AG09309 (cell line): ENCODE data around the gene PLEKHG5.

Experiments
- DNase-seq: peaks from one replicate; pipeline ENCODE4 v3.0.0-alpha.2; 2010; ENCODE audit warnings: low read depth
- H3K4me3 ChIP-seq: 2 replicates; pipeline ENCODE4 v1.5.1; 2011; ENCODE audit warnings: mild to moderate bottlenecking, low read depth, low read length, moderate library complexity; ENCODE audit not compliant: control insufficient read depth
- TF ChIP-seq, protein P1 (sequence below): IDR thresholded peaks from 2 replicates; pipeline ENCODE4 v1.5.1; 2011; ENCODE audit warnings: mild to moderate bottlenecking, low read depth, low read length, inconsistent platforms; ENCODE audit not compliant: insufficient read depth, control insufficient read depth; ENCODE audit errors: missing control alignments

The PLEKHG5 gene

DNA sequence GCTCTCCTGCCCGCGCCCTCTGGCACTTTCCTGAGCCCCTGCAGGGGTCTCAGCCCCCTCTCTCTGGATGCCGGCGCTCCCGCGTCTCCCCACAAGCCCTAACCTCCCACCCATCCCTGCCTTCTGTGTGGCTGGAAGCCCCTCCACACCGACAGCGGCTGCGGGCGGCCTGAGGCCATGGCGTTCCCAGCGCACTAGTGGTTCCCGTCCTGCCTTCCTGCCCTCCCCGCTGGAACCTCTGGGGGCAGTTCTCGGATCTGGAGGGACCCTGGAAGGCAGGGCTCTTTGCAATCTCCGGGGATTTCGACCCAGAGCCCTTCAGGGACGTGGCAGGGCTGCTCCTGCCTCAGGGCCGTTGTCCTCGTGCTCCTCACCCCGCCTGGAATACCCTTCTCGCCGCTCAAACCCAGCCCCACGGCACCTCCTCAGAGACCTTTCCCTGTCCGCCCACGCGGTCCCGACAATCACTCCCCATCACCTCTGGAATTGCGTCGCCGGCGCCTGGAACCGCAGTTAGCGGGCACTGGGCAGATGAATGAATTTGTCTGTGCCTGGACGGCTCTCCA lies 67.4 kb downstream of the PLEKHG5 start:
- TF ChIP-seq, protein P1, sequence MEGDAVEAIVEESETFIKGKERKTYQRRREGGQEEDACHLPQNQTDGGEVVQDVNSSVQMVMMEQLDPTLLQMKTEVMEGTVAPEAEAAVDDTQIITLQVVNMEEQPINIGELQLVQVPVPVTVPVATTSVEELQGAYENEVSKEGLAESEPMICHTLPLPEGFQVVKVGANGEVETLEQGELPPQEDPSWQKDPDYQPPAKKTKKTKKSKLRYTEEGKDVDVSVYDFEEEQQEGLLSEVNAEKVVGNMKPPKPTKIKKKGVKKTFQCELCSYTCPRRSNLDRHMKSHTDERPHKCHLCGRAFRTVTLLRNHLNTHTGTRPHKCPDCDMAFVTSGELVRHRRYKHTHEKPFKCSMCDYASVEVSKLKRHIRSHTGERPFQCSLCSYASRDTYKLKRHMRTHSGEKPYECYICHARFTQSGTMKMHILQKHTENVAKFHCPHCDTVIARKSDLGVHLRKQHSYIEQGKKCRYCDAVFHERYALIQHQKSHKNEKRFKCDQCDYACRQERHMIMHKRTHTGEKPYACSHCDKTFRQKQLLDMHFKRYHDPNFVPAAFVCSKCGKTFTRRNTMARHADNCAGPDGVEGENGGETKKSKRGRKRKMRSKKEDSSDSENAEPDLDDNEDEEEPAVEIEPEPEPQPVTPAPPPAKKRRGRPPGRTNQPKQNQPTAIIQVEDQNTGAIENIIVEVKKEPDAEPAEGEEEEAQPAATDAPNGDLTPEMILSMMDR: no peak
- no peak for DNase-seq
- no peak overlapping the region for H3K4me3 ChIP-seq

DNA sequence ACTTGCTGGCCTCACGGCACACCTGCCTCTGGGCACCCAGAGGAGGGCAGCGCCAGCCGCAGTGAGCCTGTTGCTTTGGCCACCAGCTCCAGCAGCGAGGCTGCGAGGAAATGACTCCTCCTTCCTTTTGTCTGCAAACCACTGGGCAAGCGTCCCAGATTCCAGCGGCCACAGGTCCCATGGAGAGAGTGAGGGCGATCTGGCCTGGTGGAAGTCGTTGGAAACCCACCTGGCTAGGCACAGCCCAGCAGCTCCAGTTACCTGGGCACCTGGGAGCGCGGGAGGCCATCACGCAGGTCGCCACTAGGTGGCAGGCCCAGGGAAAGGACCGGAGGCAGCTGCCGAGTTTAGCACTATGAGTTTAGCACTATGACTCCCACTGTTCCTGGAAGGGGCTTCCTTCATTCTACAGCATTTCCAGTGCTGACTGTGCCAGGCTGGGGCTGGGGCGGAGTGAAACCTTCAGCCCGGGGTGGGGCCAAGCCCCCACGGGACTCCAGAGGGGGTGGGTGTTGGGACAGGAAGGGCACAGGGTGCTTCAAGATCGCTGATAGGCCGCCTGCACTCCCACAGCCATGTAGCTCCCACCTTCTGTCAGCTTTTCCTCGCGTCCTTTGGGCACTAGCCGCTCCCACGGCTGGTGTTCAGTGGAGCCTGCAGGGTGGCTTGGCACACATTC lies 68.0 kb downstream of the PLEKHG5 start:
- TF ChIP-seq, protein P1: peak; percentile 59
- DNase-seq: no peak
- no peak overlapping the region for H3K4me3 ChIP-seq

DNA sequence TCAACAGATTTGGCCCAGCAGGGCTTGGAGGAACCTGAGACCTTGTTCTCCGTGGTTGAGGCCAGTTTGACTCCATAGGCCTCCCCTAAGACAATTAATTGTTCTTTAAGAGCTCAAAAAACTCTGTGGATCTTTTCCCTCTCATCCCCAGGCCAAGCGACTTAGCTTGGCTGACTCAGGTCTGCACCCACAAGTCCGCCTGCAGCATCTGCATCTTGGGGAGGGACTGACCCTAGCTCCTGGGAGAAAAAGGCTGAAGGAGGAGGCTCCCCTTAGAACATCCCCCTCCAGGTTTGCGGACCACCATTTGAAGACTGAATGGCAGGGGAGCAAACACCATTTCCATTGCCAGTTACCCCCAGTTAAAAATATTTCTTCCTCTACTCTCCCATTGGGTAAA lies 70.2 kb downstream of the PLEKHG5 start:
- no peak overlapping the region for H3K4me3 ChIP-seq
- no peak for DNase-seq
- TF ChIP-seq, protein P1: no peak

DNA sequence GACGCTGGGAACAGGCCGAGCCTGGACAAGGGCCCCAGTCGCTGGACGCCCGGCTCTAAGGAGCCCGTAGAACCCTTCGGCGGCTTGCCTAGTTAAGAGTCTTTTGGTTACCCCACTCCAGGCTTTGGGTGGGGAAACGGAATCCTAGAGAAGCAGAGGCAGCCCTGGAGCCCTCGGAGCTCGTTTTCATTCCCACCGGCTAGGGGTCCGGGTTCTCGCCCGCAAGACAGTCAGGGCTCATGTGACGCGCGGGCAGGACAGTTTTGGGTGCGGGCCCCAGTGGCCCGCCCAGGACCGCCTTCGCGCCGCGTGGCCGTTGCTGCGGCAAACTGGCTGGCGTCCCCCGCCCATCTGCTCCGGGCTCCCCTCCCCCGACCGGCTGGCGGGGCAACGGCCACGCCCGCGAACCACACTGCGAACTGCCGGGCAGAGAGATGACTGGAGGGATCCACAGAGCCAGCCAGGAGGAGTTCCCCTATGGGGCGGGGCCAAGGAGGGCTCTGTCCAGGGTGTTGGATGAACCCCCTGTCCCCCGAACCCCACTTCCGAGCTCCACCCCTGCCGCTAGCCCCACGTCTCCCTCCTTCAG lies 70.9 kb downstream of the PLEKHG5 start:
- TF ChIP-seq, protein P1: no peak
- DNase-seq: no peak
- no peak overlapping the region for H3K4me3 ChIP-seq

DNA sequence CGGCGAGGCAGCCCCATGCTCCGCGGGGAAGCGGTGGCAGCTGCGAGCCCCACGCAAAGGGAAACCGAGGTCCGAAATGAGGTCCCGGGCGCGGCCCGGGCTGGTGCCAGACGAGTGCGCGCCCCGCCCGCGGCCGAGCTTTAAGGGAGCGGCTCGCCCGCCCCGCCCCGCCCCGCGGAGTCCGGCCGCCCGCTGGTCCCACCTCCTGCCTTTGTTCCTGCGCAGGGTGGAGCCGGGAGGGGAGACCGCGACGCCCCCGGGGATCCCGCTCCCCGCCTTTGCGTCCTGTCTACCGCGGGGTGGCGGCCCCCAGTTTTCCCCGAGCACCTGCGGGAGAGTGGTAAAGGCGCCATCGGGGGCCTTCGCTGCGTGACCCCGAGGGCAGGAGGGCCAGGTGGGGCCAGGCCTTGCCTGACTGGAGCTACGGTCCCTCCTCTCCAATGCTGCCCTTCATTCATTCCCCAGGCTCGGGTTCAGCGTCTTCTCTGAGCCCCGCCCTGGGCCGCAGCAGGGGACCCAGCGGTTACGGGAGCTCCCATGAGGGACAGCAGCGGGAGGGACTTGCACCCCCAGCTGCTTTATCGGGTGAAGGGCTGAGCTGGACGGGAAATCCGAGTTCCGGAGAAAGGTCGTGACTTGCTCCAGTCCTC lies 71.5 kb downstream of the PLEKHG5 start, which contains the start of gene HES2:
TSS of gene HES2 (minus strand) at position 116 of the 650 bp plus-strand sequence. CDS start at position 17, 99 bp downstream.
- H3K4me3 ChIP-seq: peak within 1 kb of the TSS; percentile 11
- TF ChIP-seq, protein P1: no peak
- no peak for DNase-seq

DNA sequence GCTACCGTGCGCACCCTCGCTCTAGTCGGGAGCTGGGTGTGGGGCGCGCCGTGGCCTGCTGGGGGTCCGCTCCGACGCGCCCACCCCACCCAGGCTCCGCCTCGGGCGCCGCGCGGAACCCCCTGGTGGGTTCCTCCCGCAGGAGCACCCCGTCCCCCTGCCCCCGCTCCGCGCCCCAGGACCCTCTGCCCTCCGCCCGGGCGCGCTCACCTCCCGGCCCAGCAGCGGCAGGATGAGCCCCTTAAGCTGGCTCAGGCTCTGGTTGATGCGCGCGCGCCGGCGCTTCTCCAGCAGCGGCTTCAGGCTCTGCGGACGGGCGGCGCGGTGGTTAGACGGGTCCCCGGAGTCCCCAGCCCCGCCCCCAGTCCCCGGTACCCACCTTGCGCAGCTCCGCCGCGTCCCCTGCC lies 72.1 kb downstream of the PLEKHG5 start:
- no peak overlapping the region for H3K4me3 ChIP-seq
- DNase-seq: no peak

More for the DNA sequence above, 72.1 kb downstream of the PLEKHG5 start:
- TF ChIP-seq, protein P1: no peak
